Activated T-helper 2 cell treated with anti-CD3 and anti-CD28 coated beads, Interferon-gamma antibody, Interleukin-2, Interleukin-4, amounts not matched to agents 10 μg/mL and 5 μg/mL and 100 μg/mL, durations not matched to agents 14 hours and 24 hours and 36 hours (primary cell): ENCODE results near the gene CCDC146. TPM values are rescaled to one million over a fixed set of nuclear protein-coding genes. Genes with fewer than 3 reads are reported as not detected.
A peak's percentile ranks its signal among the peaks of the same experiment; 100 is the strongest.
"Not testable (repeated sequence)": the region's sequence is repeated elsewhere in the genome, so short reads cannot be mapped to it uniquely, and the experiment has no call there.

Experiments used
- DNase-seq: peaks from one replicate; pipeline ENCODE4 v3.0.0; 2021; ENCODE audit warnings: low spot score
- H3K27ac Mint-ChIP-seq: one replicate; pipeline ENCODE4 v1.8.0; 2021; ENCODE audit warnings: mixed read lengths
- H3K27me3 Mint-ChIP-seq: one replicate; pipeline ENCODE4 v1.8.0; 2021; ENCODE audit warnings: low read depth, mixed read lengths
- H3K36me3 Mint-ChIP-seq: one replicate; pipeline ENCODE4 v1.8.0; 2021; ENCODE audit warnings: low read depth, mixed read lengths
- H3K4me1 Mint-ChIP-seq: one replicate; pipeline ENCODE4 v1.8.0; 2021; ENCODE audit warnings: low read depth, mixed read lengths
- H3K4me3 Mint-ChIP-seq: one replicate; pipeline ENCODE4 v1.8.0; 2021; ENCODE audit warnings: low read depth, mild to moderate bottlenecking, moderate library complexity, mixed read lengths
- H3K9me3 Mint-ChIP-seq: one replicate; pipeline ENCODE4 v1.8.0; 2021; ENCODE audit warnings: mixed read lengths
- intact Hi-C: fragments of 100-400 bp; cut with micrococcal nuclease; formaldehyde crosslinking; loops from one replicate; pipeline ENCODE4 v1.15.1; 2023
- total RNA-seq: library from RNA; stranded (reverse); gene quantifications from 2 replicates; pipeline ENCODE4 v1.2.3, GENCODE V29; 2022

Gene CCDC146, protein sequence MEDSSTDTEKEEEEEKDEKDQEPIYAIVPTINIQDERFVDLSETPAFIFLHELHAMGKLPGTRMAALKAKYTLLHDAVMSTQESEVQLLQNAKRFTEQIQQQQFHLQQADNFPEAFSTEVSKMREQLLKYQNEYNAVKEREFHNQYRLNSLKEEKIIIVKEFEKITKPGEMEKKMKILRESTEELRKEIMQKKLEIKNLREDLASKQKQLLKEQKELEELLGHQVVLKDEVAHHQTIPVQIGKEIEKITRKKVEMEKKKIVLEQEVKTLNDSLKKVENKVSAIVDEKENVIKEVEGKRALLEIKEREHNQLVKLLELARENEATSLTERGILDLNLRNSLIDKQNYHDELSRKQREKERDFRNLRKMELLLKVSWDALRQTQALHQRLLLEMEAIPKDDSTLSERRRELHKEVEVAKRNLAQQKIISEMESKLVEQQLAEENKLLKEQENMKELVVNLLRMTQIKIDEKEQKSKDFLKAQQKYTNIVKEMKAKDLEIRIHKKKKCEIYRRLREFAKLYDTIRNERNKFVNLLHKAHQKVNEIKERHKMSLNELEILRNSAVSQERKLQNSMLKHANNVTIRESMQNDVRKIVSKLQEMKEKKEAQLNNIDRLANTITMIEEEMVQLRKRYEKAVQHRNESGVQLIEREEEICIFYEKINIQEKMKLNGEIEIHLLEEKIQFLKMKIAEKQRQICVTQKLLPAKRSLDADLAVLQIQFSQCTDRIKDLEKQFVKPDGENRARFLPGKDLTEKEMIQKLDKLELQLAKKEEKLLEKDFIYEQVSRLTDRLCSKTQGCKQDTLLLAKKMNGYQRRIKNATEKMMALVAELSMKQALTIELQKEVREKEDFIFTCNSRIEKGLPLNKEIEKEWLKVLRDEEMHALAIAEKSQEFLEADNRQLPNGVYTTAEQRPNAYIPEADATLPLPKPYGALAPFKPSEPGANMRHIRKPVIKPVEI
- 2.7 and 2.9 TPM in 2 replicates for total RNA-seq

- Mint-ChIP-seq H3K27ac (peak within 1 kb of the TSS; percentile 22), H3K4me3 (peak within 1 kb of the TSS; percentile 83), H3K4me1 (peaks cover 15% of the 10 kb centered on the region)
- H3K36me3 Mint-ChIP-seq, H3K9me3 Mint-ChIP-seq, H3K27me3 Mint-ChIP-seq: not testable (repeated sequence)
- peak; percentile 95 for DNase-seq
- intact Hi-C loops: loop anchor here (5.0 to 10.0 kb wide), 2 partner anchors 73 to 210 kb away; partner anchors contain the start of gene FGL2
Observed at GRCh38 chr7:77121860-77122681, at the start of gene CCDC146. CCDC146 (plus strand) TSS chr7:77122615; CDS start chr7:77167669, 45,054 bp downstream.

DNA sequence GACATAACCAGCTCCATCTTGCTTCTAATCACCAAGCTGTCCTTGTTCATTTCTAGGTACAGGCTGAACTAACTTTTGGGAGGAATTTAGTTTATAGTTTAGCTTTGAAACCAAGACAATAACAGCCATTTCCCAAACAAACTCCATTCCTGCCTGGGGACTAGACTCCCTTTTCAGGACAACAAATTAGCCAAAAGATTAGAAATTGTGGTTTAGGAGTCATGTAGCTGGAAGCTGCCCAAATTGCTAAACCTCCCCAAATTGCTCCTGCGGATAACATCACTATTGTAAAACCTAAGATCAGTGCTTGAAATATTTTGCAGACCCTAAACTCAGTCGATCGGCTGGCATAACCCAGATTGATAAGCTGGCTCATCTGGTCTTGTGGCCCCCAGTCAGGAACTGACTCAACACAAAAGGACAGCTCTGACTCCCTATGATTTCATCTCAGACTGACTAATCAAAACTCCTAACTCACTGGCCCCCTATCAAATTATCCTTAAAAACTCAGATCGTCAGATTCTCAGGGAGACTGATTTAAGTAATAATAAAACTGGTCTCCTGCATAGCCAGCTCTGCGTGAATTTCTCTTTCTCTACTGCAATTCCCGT is 47.5 kb upstream of the CCDC146 start:
- H3K27ac Mint-ChIP-seq, H3K27me3 Mint-ChIP-seq, DNase-seq, intact Hi-C loops, H3K4me1 Mint-ChIP-seq, H3K9me3 Mint-ChIP-seq, H3K4me3 Mint-ChIP-seq: not testable (repeated sequence)
- H3K36me3 Mint-ChIP-seq: peaks cover 27% of the 10 kb centered on the region

DNA sequence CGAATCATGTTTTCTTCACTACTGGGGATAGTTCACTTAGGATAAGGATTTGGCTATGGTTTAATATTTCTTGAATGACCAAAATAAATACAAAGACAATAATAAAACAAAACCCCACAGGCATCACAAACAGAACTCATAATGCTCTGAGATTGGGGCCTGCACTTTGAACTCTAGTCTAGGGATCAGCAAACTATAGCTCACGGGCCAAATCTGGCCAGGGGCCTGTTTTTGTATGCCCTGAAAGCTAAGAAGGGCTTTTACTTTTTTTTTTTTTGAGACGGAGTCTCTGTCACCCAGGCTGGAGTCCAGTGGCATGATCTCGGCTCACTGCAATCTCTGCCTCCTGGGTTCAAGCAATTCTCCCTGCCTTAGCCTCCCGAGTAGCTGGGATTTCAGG is 45.4 kb upstream of the CCDC146 start:
- H3K4me1 Mint-ChIP-seq, H3K4me3 Mint-ChIP-seq, intact Hi-C loops, H3K27ac Mint-ChIP-seq, H3K27me3 Mint-ChIP-seq, H3K9me3 Mint-ChIP-seq, DNase-seq: not testable (repeated sequence)
- H3K36me3 Mint-ChIP-seq: peaks cover 15% of the 10 kb centered on the region

- H3K27me3 Mint-ChIP-seq, intact Hi-C loops, H3K4me1 Mint-ChIP-seq, DNase-seq, H3K4me3 Mint-ChIP-seq, H3K27ac Mint-ChIP-seq, H3K9me3 Mint-ChIP-seq: not testable (repeated sequence)
- H3K36me3 Mint-ChIP-seq: peaks cover 14% of the 10 kb centered on the region
Observed at GRCh38 chr7:77079112-77079511, 43.3 kb upstream of the CCDC146 start.

GRCh38 chr7:77079624-77080023 is 42.8 kb upstream of the CCDC146 start:
- DNase-seq, H3K4me3 Mint-ChIP-seq, H3K4me1 Mint-ChIP-seq, H3K36me3 Mint-ChIP-seq, H3K27ac Mint-ChIP-seq, H3K27me3 Mint-ChIP-seq, H3K9me3 Mint-ChIP-seq, intact Hi-C loops: not testable (repeated sequence)

- H3K9me3 Mint-ChIP-seq, intact Hi-C loops, H3K27ac Mint-ChIP-seq, H3K27me3 Mint-ChIP-seq, H3K36me3 Mint-ChIP-seq, DNase-seq, H3K4me1 Mint-ChIP-seq, H3K4me3 Mint-ChIP-seq: not testable (repeated sequence)
Observed at GRCh38 chr7:77080236-77080635, 42.2 kb upstream of the CCDC146 start.

GRCh38 chr7:77082192-77082591 is 40.2 kb upstream of the CCDC146 start:
- H3K27ac Mint-ChIP-seq, H3K4me1 Mint-ChIP-seq, H3K9me3 Mint-ChIP-seq, H3K27me3 Mint-ChIP-seq, intact Hi-C loops, H3K4me3 Mint-ChIP-seq, DNase-seq, H3K36me3 Mint-ChIP-seq: not testable (repeated sequence)

GRCh38 chr7:77092301-77092700 is 30.1 kb upstream of the CCDC146 start:
- H3K4me3 Mint-ChIP-seq, H3K4me1 Mint-ChIP-seq, H3K36me3 Mint-ChIP-seq, intact Hi-C loops, H3K27me3 Mint-ChIP-seq, DNase-seq, H3K9me3 Mint-ChIP-seq, H3K27ac Mint-ChIP-seq: not testable (repeated sequence)

- H3K27ac Mint-ChIP-seq, H3K4me3 Mint-ChIP-seq, H3K27me3 Mint-ChIP-seq, H3K4me1 Mint-ChIP-seq, intact Hi-C loops, H3K36me3 Mint-ChIP-seq, DNase-seq, H3K9me3 Mint-ChIP-seq: not testable (repeated sequence)
Observed at GRCh38 chr7:77100501-77100900, 21.9 kb upstream of the CCDC146 start.

GRCh38 chr7:77101187-77101586 is 21.2 kb upstream of the CCDC146 start:
- intact Hi-C loops, H3K9me3 Mint-ChIP-seq, H3K27ac Mint-ChIP-seq, H3K4me1 Mint-ChIP-seq, DNase-seq, H3K27me3 Mint-ChIP-seq, H3K4me3 Mint-ChIP-seq, H3K36me3 Mint-ChIP-seq: not testable (repeated sequence)

DNA sequence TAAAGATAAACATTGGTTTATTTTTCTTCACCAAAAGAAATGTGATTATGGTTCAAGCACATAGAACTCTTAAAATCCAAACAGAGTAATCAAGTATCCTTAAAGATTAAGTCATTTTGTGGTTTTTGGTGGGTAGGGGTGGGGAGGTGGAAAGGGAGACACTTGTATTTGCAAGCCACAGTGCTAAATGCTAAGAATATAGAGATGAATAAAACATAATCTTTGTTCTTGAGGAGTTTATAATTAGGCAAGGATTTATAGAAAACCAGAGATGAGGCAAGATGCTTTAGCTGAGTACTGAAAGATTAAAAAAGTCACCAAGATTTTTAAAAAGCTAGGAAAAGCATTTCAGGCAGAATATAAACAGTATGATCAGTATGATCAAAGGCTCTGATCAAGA is 19.7 kb upstream of the CCDC146 start:
- DNase-seq, intact Hi-C loops, H3K27me3 Mint-ChIP-seq, H3K4me3 Mint-ChIP-seq, H3K27ac Mint-ChIP-seq, H3K9me3 Mint-ChIP-seq, H3K4me1 Mint-ChIP-seq, H3K36me3 Mint-ChIP-seq: not testable (repeated sequence)

GRCh38 chr7:77105904-77106303 is 16.5 kb upstream of the CCDC146 start:
- not testable (repeated sequence) for H3K27ac Mint-ChIP-seq, H3K4me3 Mint-ChIP-seq

More at GRCh38 chr7:77105904-77106303, 16.5 kb upstream of the CCDC146 start:
- H3K4me1 Mint-ChIP-seq, H3K9me3 Mint-ChIP-seq, H3K27me3 Mint-ChIP-seq, DNase-seq, H3K36me3 Mint-ChIP-seq, intact Hi-C loops: not testable (repeated sequence)
